Kidney tubule cell (primary cell): ENCODE data around the gene RPTOR.

Source experiments
- DNase-seq: peaks from one replicate; pipeline ENCODE4 v3.0.0-alpha.2; 2018; ENCODE audit warnings: low spot score

The RPTOR gene

GRCh38 chr17:80930335-80931279 is 386.0 kb downstream of the RPTOR start:
- no peak for DNase-seq

GRCh38 chr17:80931421-80932265 is 387.0 kb downstream of the RPTOR start:
- DNase-seq: peak; percentile 90

GRCh38 chr17:80935526-80935925 is 390.9 kb downstream of the RPTOR start:
- DNase-seq: no peak

GRCh38 chr17:80936218-80936617 is 391.6 kb downstream of the RPTOR start:
- DNase-seq: no peak

- no peak for DNase-seq
Observed at GRCh38 chr17:80936723-80937122, 392.1 kb downstream of the RPTOR start.

- DNase-seq: no peak
Observed at GRCh38 chr17:80937462-80938381, 393.1 kb downstream of the RPTOR start.

GRCh38 chr17:80938556-80938955 is 393.9 kb downstream of the RPTOR start:
- DNase-seq: no peak

GRCh38 chr17:80939151-80940145 is 394.8 kb downstream of the RPTOR start:
- DNase-seq: no peak

- no peak for DNase-seq
Observed at GRCh38 chr17:80940171-80941123, 395.8 kb downstream of the RPTOR start.

- no peak for DNase-seq
Observed at GRCh38 chr17:80941171-80941570, 396.5 kb downstream of the RPTOR start.

- DNase-seq: no peak
Observed at GRCh38 chr17:80941743-80942422, 397.2 kb downstream of the RPTOR start.

- DNase-seq: peak; percentile 9
Observed at GRCh38 chr17:80942423-80943345, 398.0 kb downstream of the RPTOR start.

- no peak for DNase-seq
Observed at GRCh38 chr17:80943346-80944145, 398.9 kb downstream of the RPTOR start.

GRCh38 chr17:80944326-80944725 is 399.7 kb downstream of the RPTOR start:
- no peak for DNase-seq

- DNase-seq: no peak
Observed at GRCh38 chr17:80945736-80946135, 401.1 kb downstream of the RPTOR start.

GRCh38 chr17:80946449-80946848 is 401.8 kb downstream of the RPTOR start:
- no peak for DNase-seq
